ENCODE measurements around the gene CAPN2.
"Not testable (repeated sequence)": the region's sequence is repeated elsewhere in the genome, so short reads cannot be mapped to it uniquely, and the experiment has no call there.

CAPN2 gene

DNA sequence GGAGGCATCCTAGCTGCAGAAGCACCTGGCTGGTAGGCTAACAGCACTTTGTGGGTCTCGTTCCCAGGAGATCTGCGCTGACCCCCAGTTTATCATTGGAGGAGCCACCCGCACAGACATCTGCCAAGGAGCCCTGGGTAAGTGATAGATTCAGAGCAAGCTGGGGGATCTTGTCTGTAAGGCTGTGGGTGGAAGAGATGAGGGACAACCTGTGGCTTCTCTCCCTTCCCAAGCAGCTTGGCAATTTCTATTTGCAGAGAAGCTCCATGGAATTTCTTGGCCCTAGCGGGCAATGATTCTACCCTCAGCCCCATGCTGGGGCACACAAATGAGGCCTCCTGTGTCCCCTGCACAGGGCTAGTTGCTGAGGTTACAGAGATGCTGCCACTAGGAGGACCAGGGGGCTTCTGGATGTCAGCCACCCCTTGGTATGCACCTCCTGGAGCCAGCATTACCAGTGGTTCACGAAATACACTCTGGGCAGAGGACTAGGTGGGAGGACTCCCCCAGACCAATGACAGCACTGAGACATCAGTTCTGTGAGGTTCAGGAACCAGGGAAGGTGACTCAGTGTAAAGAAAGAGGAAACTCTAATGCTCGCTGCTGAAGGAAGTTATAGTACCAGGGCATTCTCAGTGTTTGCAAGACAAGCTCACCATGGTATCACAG, 5.5 kb downstream of the CAPN2 start:
- no peak for DNase-seq

DNA sequence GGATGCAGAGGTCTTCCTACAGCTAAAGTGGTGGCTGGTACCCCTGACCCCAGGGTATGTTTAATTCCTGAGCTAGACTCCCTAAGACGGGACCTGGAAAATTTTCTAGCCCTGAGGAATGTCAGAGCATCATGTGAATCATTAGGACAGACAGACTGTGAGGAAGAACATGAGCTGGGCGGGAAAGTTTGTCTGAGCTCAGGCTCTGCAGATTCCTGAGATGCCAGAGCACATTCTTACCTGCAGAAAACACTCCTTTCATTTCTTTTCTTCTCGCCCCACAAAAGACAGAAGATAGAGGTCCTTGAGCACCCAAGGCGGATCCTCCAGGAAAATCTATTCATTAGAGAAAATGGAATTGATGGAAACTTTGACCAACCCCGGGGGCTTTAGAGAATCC, 6.5 kb downstream of the CAPN2 start:
- DNase-seq = no peak

GRCh38 chr1:223720971-223721591, 8.7 kb downstream of the CAPN2 start:
- no peak for DNase-seq

DNA sequence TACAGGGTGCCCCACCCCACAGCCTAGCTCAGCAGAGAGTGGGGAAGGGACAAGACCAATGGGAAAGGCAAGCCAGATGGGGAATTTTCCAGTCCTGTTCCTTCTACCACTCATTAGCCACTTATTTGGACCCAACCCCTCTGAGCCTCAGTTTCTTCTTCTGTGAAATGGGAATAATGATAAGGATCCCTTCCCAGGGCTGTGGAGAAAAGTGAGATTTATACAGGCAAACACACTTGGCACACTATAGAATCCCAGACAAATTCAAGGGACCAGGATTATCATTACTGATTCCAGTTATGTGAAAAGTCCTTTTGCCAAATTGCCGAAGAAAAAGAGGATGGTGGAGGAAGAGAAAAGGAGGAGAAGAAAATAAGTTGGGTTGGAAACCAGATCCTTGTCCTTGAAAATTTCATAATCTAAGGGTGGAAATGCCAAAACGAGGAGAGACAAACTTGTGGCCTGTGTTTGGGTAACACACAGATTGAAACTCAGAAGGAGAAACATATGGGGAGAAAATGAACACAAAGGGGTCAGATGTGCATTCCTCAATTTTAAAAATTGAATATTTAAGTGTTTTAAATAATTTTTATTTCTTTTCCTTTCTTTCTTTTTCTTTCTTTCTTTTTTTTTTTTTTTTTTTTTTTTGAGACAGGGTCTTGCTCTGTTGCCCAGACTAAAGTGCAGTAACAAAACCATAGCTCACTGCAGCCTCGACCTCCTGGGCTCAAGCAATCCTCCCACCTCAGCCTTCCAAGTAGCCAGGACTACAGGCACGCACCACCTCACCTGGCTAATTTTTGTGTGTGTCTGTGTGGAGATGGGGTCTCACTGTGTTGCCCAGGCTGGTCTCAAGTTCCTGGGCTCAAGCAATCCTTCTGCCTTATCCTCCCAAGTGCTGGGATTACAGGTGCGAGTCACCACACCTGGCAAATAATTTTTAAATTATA, 9.6 kb downstream of the CAPN2 start:
- no peak for DNase-seq

DNA sequence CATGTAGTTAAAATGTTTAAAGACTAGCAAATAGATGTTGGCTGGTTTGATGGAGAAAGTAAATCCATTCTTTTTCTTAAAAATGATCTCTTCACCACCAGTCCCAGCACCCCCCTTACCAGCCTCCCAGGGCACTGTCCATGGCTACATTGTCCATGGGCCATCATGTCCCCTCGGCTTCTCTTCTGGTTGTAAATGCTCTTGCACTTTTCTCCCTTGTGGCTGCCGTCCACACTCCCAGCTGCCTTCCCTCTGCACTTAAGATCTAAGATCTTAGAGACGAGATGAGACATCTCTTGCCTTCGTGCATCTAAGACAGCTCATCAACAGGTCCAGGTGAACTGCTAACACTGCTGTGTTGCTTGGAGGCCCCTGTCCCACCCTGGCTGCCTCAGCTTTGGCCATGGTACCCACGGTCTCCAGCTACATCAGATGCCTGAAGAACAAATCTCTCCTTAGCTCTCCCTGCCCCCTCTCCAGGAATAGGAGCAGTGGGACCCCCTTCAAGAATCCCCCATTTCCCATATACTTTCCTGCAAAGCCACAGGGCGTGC, 11.1 kb downstream of the CAPN2 start:
- DNase-seq = no peak

- no peak for DNase-seq
These were observed 12.0 kb downstream of the CAPN2 start for GRCh38 chr1:223724376-223724775.

GRCh38 chr1:223725578-223725977, 13.2 kb downstream of the CAPN2 start:
- no peak for DNase-seq

GRCh38 chr1:223726380-223727001, 14.2 kb downstream of the CAPN2 start:
- peak; percentile 88 for DNase-seq

- no peak for DNase-seq
These were observed 15.2 kb downstream of the CAPN2 start for GRCh38 chr1:223727541-223727940.

DNA sequence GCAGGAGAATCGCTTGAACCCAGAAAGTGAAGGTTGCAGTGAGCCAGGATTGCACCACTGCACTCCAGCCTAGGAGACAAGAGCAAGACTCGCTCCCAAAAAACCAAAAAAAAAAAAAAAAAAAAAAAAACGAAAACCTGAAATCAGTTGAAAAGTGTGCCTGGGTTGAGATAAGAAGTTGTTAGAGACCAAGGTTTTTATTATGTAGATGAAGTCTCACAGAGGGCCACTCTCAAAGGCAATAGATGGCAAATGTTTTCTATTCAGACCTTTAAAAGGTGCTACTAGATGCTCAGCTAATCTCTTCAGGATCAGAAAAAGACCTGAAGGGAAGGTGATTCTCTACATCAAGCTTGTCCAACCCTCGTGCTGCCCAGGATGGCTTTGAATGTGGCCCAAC, 17.6 kb downstream of the CAPN2 start:
- no peak for DNase-seq

DNA sequence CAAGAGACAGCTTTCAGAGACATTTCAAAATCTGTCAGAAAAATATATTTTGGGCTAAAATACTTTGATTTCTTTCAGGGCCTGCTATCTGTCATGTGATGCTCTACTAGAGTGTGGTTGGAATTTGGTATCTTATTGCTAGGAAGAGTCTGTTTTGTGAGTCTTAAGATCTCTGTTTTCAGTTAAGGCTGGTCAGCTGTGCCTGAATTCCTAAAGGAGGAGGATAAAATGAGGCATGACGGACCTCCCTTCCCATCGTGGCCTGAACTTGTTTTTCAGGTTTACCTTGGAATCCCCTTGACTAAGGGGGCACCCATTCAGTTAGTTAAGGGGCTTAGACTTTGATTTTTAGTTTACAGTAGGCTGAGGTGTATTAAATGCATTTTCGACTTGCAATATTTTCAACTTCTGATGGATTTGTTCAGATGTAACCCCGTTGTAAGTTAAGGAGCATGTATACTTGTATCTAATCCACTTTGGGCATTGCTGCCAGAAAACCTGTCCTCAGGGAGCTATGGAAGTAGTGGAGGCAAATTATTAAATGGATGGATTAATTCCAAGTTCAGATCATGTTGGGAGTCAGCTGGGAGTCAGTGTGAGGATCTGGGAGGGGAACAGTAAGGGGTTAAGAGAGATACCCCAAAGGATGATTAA, 18.3 kb downstream of the CAPN2 start:
- no peak for DNase-seq

DNA sequence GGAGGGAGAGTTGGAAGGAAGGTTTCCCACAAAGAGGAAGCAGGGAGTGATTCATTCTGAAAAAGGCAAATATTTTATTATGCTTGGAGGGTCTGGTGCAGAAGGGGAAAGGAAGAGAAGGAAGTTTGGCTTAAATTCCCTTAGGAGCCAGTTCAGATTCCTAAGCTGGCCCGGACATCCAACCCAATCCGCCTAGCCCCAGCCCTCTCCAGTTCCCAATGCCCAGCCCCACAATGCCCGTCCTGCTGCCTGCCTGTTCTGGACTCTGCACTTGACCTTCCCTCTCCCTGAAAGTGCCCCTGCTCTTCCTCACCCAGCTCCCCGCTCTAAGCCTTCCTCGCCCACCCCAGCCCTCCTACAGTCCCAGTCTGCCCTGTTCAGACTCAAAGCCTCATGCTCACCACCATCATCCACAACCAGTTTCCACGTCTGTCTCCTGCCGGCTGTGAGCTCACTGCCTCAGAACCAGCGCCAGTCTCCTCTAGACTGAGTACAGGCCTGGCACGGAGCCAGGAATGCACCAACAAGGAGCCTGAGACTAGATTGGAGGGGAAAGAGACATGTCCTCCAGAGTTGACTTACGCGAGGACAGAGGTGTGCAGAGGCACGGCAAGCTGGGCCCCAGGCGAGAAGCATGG, 18.9 kb downstream of the CAPN2 start:
- DNase-seq = peak; percentile 41

- peak; percentile 80 for DNase-seq
These were observed 20.9 kb downstream of the CAPN2 start for GRCh38 chr1:223732993-223733798.

- DNase-seq = no peak
These were observed 21.8 kb downstream of the CAPN2 start for GRCh38 chr1:223733898-223734852.

- DNase-seq = not testable (repeated sequence)
These were observed 24.3 kb downstream of the CAPN2 start for GRCh38 chr1:223736638-223737037.

- no peak for DNase-seq
These were observed 25.0 kb downstream of the CAPN2 start for GRCh38 chr1:223737342-223737741.

GRCh38 chr1:223738465-223739365, 26.4 kb downstream of the CAPN2 start:
- DNase-seq = peak; percentile 35

GRCh38 chr1:223739366-223740037, 27.2 kb downstream of the CAPN2 start:
- DNase-seq = peak; percentile 79

Data from right hindlimb (tissue), 1 donor.